WTC11 (cell line): ENCODE results near the gene HNRNPH3. TPM values are rescaled to one million over a fixed set of nuclear protein-coding genes. Genes with fewer than 3 reads are reported as not detected.

Experiments used
- ATAC-seq: fragments of 200-7000 bp; cut with Tn5 transposase; 2 replicates; pipeline ENCODE4 v1.10.0; 2021; ENCODE audit warnings: mild to moderate bottlenecking, moderate library complexity
- Bru-seq: library from RNA; stranded (reverse); fragments of 400-500 nt; gene quantifications from one replicate; lab custom pipeline; 2021; lab: Mats Ljungman, UMichigan
- CTCF ChIA-PET: fragments of 300-600 bp; sonication (Branson Sonifier 250); formaldehyde crosslinking; loops from one replicate; lab custom pipeline; 2021; ENCODE audit warnings: antibody characterized with exemption; lab: Charles Lee
- POLR2A ChIA-PET: fragments of 350-600 bp; sonication (Branson Sonifier 250); formaldehyde crosslinking; loops from one replicate; lab custom pipeline; 2021; ENCODE audit warnings: antibody characterized with exemption; lab: Charles Lee
- DNase-seq: peaks from one replicate; pipeline ENCODE4 v3.0.0; 2021; ENCODE audit warnings: low spot score
- H3K27ac Mint-ChIP-seq: 2 replicates; pipeline ENCODE4 v1.8.0; 2021; ENCODE audit warnings: mixed read lengths
- H3K27me3 Mint-ChIP-seq: 2 replicates; pipeline ENCODE4 v1.8.0; 2021; ENCODE audit warnings: low read depth, mild to moderate bottlenecking, moderate library complexity, mixed read lengths
- H3K36me3 Mint-ChIP-seq: 2 replicates; pipeline ENCODE4 v1.8.0; 2021; ENCODE audit warnings: mixed read lengths
- H3K4me1 Mint-ChIP-seq: 2 replicates; pipeline ENCODE4 v1.8.0; 2022; ENCODE audit warnings: mixed read lengths
- H3K4me3 Mint-ChIP-seq: 2 replicates; pipeline ENCODE4 v1.8.0; 2021; ENCODE audit warnings: mild to moderate bottlenecking, moderate library complexity, mixed read lengths
- H3K9me3 Mint-ChIP-seq: 2 replicates; pipeline ENCODE4 v1.8.0; 2021; ENCODE audit warnings: mixed read lengths
- CBFB ChIP-seq: sonication (generic); formaldehyde crosslinking; IDR thresholded peaks from 2 replicates; pipeline ENCODE4 v1.8.1; 2022; ENCODE audit warnings: mild to moderate bottlenecking, low read depth, missing genetic modification reagents
- E2F1 ChIP-seq: sonication (generic); formaldehyde crosslinking; IDR thresholded peaks from 2 replicates; pipeline ENCODE4 v1.8.0; 2022; ENCODE audit warnings: mild to moderate bottlenecking, missing genetic modification reagents
- E2F5 ChIP-seq: sonication (generic); formaldehyde crosslinking; IDR thresholded peaks from 2 replicates; pipeline ENCODE4 v1.8.1; 2022; ENCODE audit warnings: mild to moderate bottlenecking, moderate library complexity, missing genetic modification reagents
- ETV6 ChIP-seq: sonication (generic); formaldehyde crosslinking; IDR thresholded peaks from 2 replicates; pipeline ENCODE4 v1.8.1; 2022; ENCODE audit warnings: mild to moderate bottlenecking, missing genetic modification reagents
- FOXK1 ChIP-seq: sonication (generic); formaldehyde crosslinking; IDR thresholded peaks from 2 replicates; pipeline ENCODE4 v1.8.0; 2022; ENCODE audit warnings: mild to moderate bottlenecking, moderate library complexity, missing genetic modification reagents
- FOXP4 ChIP-seq: sonication (generic); formaldehyde crosslinking; IDR thresholded peaks from 2 replicates; pipeline ENCODE4 v1.8.0; 2022; ENCODE audit warnings: mild to moderate bottlenecking, missing genetic modification reagents
- GTF2I ChIP-seq: fragments of 250-450 bp; sonication (Bioruptor Pico); conservative IDR thresholded peaks from 2 replicates; pipeline ENCODE4 v1.4.0; 2021; ENCODE audit warnings: mild to moderate bottlenecking
- HMGXB4 ChIP-seq: sonication (generic); formaldehyde crosslinking; IDR thresholded peaks from 2 replicates; pipeline ENCODE4 v1.8.1; 2023; ENCODE audit warnings: mild to moderate bottlenecking, moderate library complexity, missing genetic modification reagents
- IRF1 ChIP-seq: sonication (generic); formaldehyde crosslinking; IDR thresholded peaks from 2 replicates; pipeline ENCODE4 v1.8.0; 2023; ENCODE audit warnings: missing genetic modification reagents
- MAX ChIP-seq: sonication (generic); formaldehyde crosslinking; IDR thresholded peaks from 2 replicates; pipeline ENCODE4 v1.8.0; 2022; ENCODE audit warnings: mild to moderate bottlenecking, missing genetic modification reagents
- MYBL2 ChIP-seq: sonication (generic); formaldehyde crosslinking; IDR thresholded peaks from 2 replicates; pipeline ENCODE4 v1.8.1; 2023; ENCODE audit warnings: mild to moderate bottlenecking, moderate library complexity, missing genetic modification reagents
- NFATC4 ChIP-seq: fragments of 250-450 bp; sonication (Bioruptor Pico); IDR thresholded peaks from 2 replicates; pipeline ENCODE4 v1.9.0; 2021; ENCODE audit warnings: mild to moderate bottlenecking
- OVOL2 ChIP-seq: fragments of 250-450 bp; sonication (Bioruptor Pico); IDR thresholded peaks from 2 replicates; pipeline ENCODE4 v1.9.0; 2021; ENCODE audit warnings: mild to moderate bottlenecking, borderline replicate concordance
- PRRX2 ChIP-seq: fragments of 250-450 bp; sonication (Bioruptor Pico); IDR thresholded peaks from 2 replicates; pipeline ENCODE4 v1.8.0; 2021; ENCODE audit warnings: mild to moderate bottlenecking
- TEAD1 ChIP-seq: sonication (generic); formaldehyde crosslinking; IDR thresholded peaks from 2 replicates; pipeline ENCODE4 v1.8.0; 2022; ENCODE audit warnings: mild to moderate bottlenecking, missing genetic modification reagents
- TEAD4 ChIP-seq: sonication (generic); formaldehyde crosslinking; IDR thresholded peaks from 2 replicates; pipeline ENCODE4 v1.8.0; 2022; ENCODE audit warnings: mild to moderate bottlenecking, missing genetic modification reagents
- USF1 ChIP-seq: sonication (generic); formaldehyde crosslinking; IDR thresholded peaks from 2 replicates; pipeline ENCODE4 v1.8.0; 2022; ENCODE audit warnings: mild to moderate bottlenecking, missing genetic modification reagents
- USF2 ChIP-seq: sonication (generic); formaldehyde crosslinking; IDR thresholded peaks from 2 replicates; pipeline ENCODE4 v1.8.1; 2023; ENCODE audit warnings: mild to moderate bottlenecking, missing genetic modification reagents, moderate library complexity
- ZBTB43 ChIP-seq: sonication (generic); formaldehyde crosslinking; IDR thresholded peaks from 2 replicates; pipeline ENCODE4 v1.8.1; 2023; ENCODE audit warnings: mild to moderate bottlenecking, missing genetic modification reagents
- ZNF121 ChIP-seq: sonication (generic); formaldehyde crosslinking; IDR thresholded peaks from 2 replicates; pipeline ENCODE4 v1.8.0; 2023; ENCODE audit warnings: missing genetic modification reagents
- ZNF138 ChIP-seq: sonication (generic); formaldehyde crosslinking; conservative IDR thresholded peaks from 2 replicates; pipeline ENCODE4 v1.8.1; 2022; ENCODE audit warnings: mild to moderate bottlenecking, moderate library complexity, missing genetic modification reagents
- ZNF423 ChIP-seq: fragments of 250-450 bp; sonication (Bioruptor Pico); IDR thresholded peaks from 2 replicates; pipeline ENCODE4 v2.1.2; 2022; ENCODE audit warnings: mild to moderate bottlenecking, moderate library complexity
- ZNF671 ChIP-seq: fragments of 250-450 bp; sonication (Bioruptor Pico); IDR thresholded peaks from 2 replicates; pipeline ENCODE4 v1.8.0; 2021; ENCODE audit warnings: mild to moderate bottlenecking
- long read RNA-seq, 3 experiments: library from RNA in 1 of 3; library from capped mRNA in 1 of 3; library from polyadenylated mRNA in 1 of 3; unstranded in 2 of 3; stranded (forward) in 1 of 3; transcript quantifications; one replicate each; pipeline ENCODE4 v2.0.0, GENCODE V29; 2021
- total RNA-seq: library from RNA; stranded (reverse); gene quantifications from 3 replicates; pipeline ENCODE4 v1.2.3, GENCODE V29; 2021

Gene HNRNPH3
- total RNA-seq (220 to 226 TPM (median 223 TPM) in 3 replicates), Bru-seq, nascent RNA (percentile 99 among the genes with signal in this experiment)
- long read RNA-seq, experiment 1, transcript HNRNPH3-208 (7 exons, 2,704 nt): minor isoform, 16 of 670 reads
- long read RNA-seq, experiment 1, transcript HNRNPH3-202 (10 exons, 1,332 nt): minor isoform, 115 of 670 reads
- long read RNA-seq, experiment 1, transcript HNRNPH3-211 (8 exons, 2,308 nt): minor isoform, 7 of 670 reads
- long read RNA-seq, experiment 1, transcript HNRNPH3-201 (10 exons, 2,339 nt): major isoform, 181 of 670 reads
- long read RNA-seq, experiment 1, partial matches to known transcripts: 77 of 670 reads
- long read RNA-seq, experiment 1, other reads (novel, unspliced or antisense): 274 of 670 reads
- long read RNA-seq, experiment 2, transcript HNRNPH3-208 (7 exons, 2,704 nt): minor isoform, 28 of 431 reads
- long read RNA-seq, experiment 2, transcript HNRNPH3-202 (10 exons, 1,332 nt): minor isoform, 27 of 431 reads
- long read RNA-seq, experiment 2, transcript HNRNPH3-201 (10 exons, 2,339 nt): major isoform, 71 of 431 reads
- long read RNA-seq, experiment 2, transcript HNRNPH3-211 (8 exons, 2,308 nt): minor isoform, 20 of 431 reads
- long read RNA-seq, experiment 2, partial matches to known transcripts: 107 of 431 reads
- long read RNA-seq, experiment 2, other reads (novel, unspliced or antisense): 177 of 431 reads
- long read RNA-seq, experiment 3, transcript HNRNPH3-208 (7 exons, 2,704 nt): minor isoform, 11 of 1,474 reads
- long read RNA-seq, experiment 3, transcript HNRNPH3-201 (10 exons, 2,339 nt): minor isoform, 288 of 1,474 reads
- long read RNA-seq, experiment 3, transcript HNRNPH3-202 (10 exons, 1,332 nt): major isoform, 308 of 1,474 reads
- long read RNA-seq, experiment 3, partial matches to known transcripts: 174 of 1,474 reads
- long read RNA-seq, experiment 3, other reads (novel, unspliced or antisense): 690 of 1,474 reads

- Mint-ChIP-seq H3K36me3 (peaks cover 29% of the 10 kb centered on the region), H3K27ac (peak within 1 kb of the TSS; percentile 99), H3K27me3 (no peaks in the 10 kb centered on the region; the same call in 1 of the 2 replicates), H3K4me1 (peaks cover 43% of the 10 kb centered on the region), H3K4me3 (peak within 1 kb of the TSS; percentile 99), H3K9me3 (no peaks in the 10 kb centered on the region)
- ATAC-seq (peak; percentile 89), DNase-seq (peak; percentile 99)
- POLR2A ChIA-PET: interaction anchor here (0.6 to 4.6 kb wide), 28 partner anchors 9 to 733 kb away, joined by 3 to 42 read pairs (median 4); partner anchors contain the start of genes ATOH7 and RUFY2
- CTCF ChIA-PET: interaction anchor here (0.6 to 2.1 kb wide), 8 partner anchors 17 to 566 kb away, joined by 3 to 16 read pairs (median 4); partner anchors contain the start of gene RUFY2
- TF ChIP-seq E2F5 (CRISPR knock-in tag) (peak; percentile 43; the same call in 1 of the 2 replicates), ZNF121 (CRISPR knock-in tag) (peak; percentile 12; the same call in 1 of the 2 replicates), ETV6 (CRISPR knock-in tag) (peak; percentile 95), OVOL2 (CRISPR knock-in tag) (peak; percentile 7; the same call in 1 of the 2 replicates), USF1 (CRISPR knock-in tag) (peak; percentile 81), CBFB (CRISPR knock-in tag) (no peak), ZNF423 (CRISPR knock-in tag) (no peak), GTF2I (CRISPR knock-in tag) (no peak), IRF1 (CRISPR knock-in tag) (peak; percentile 91), ZNF138 (CRISPR knock-in tag) (no peak), USF2 (CRISPR knock-in tag) (peak; percentile 83), NFATC4 (peak; percentile 37), E2F1 (CRISPR knock-in tag) (0 out of 2 replicates have a peak, but pooled peaks have one; percentile 21), FOXK1 (CRISPR knock-in tag) (peak; percentile 78; the same call in 1 of the 2 replicates), MAX (peak; percentile 97), ZNF671 (CRISPR knock-in tag) (no peak), TEAD4 (0 out of 2 replicates have a peak, but pooled peaks have one; percentile 51), PRRX2 (CRISPR knock-in tag) (no peak), MYBL2 (peak; percentile 91; the same call in 1 of the 2 replicates), ZBTB43 (CRISPR knock-in tag) (peak; percentile 83; the same call in 1 of the 2 replicates), HMGXB4 (CRISPR knock-in tag) (peak; percentile 10; the same call in 1 of the 2 replicates), TEAD1 (CRISPR knock-in tag) (peak; percentile 94; the same call in 1 of the 2 replicates), FOXP4 (CRISPR knock-in tag) (peak; percentile 6; the same call in 1 of the 2 replicates)
Measured at GRCh38 chr10:68331455-68332258, at the start of gene HNRNPH3. TSS of gene HNRNPH3 (plus strand) at chr10:68332064. CDS start at chr10:68337222, 5,158 bp downstream.
